Mesothelial cell of epicardium (in vitro differentiated cells): ENCODE results near the gene MPPE1. TPM values are rescaled to one million over a fixed set of nuclear protein-coding genes. Genes with fewer than 3 reads are reported as not detected.

Experiments
- DNase-seq, 2 experiments: peaks; one replicate each; pipeline ENCODE4 v3.0.0; 2021; ENCODE audit warnings: low spot score in 2 of 2; ENCODE audit not compliant: unreplicated experiment in 2 of 2
- H3K27ac Mint-ChIP-seq: 2 replicates; pipeline ENCODE4 v1.8.0; 2021; ENCODE audit warnings: mixed read lengths
- H3K27me3 Mint-ChIP-seq: 2 replicates; pipeline ENCODE4 v1.8.0; 2021; ENCODE audit warnings: low read depth, mixed read lengths
- H3K36me3 Mint-ChIP-seq: 2 replicates; pipeline ENCODE4 v1.8.0; 2021; ENCODE audit warnings: mixed read lengths
- H3K4me1 Mint-ChIP-seq: 2 replicates; pipeline ENCODE4 v1.8.0; 2021; ENCODE audit warnings: mixed read lengths
- H3K4me3 Mint-ChIP-seq: 2 replicates; pipeline ENCODE4 v1.8.0; 2021; ENCODE audit warnings: mild to moderate bottlenecking, moderate library complexity, mixed read lengths
- H3K9me3 Mint-ChIP-seq: 2 replicates; pipeline ENCODE4 v1.8.0; 2021; ENCODE audit warnings: mixed read lengths
- CTCF ChIP-seq: fragments of 200-600 bp; sonication (generic); IDR thresholded peaks from one replicate; pipeline ENCODE4 v1.5.0; 2021; ENCODE audit warnings: antibody characterized with exemption; ENCODE audit not compliant: unreplicated experiment
- total RNA-seq: library from RNA; stranded (reverse); gene quantifications from 3 replicates; pipeline ENCODE4 v1.2.1, GENCODE V29; 2021

MPPE1 gene
- total RNA-seq, 1 donor from 2014 or later: 35.6 TPM

GRCh38 chr18:11850821-11851145 lies 57.3 kb downstream of the MPPE1 start:
- no peak for DNase-seq
- H3K27me3 Mint-ChIP-seq: no peaks in the 10 kb centered on the region
- H3K4me3 Mint-ChIP-seq: peak overlapping the region; percentile 100

GRCh38 chr18:11849841-11850634 lies 58.1 kb downstream of the MPPE1 start:
- peak overlapping the region; percentile 100 for H3K27ac Mint-ChIP-seq

More at GRCh38 chr18:11850821-11851145, 57.3 kb downstream of the MPPE1 start:
- Mint-ChIP-seq H3K27ac (peak overlapping the region; percentile 100), H3K9me3 (no peaks in the 10 kb centered on the region), H3K4me1 (peaks cover 27% of the 10 kb centered on the region), H3K36me3 (no peaks in the 10 kb centered on the region)
- TF ChIP-seq CTCF: no peak

GRCh38 chr18:11849279-11849678 lies 58.8 kb downstream of the MPPE1 start:
- Mint-ChIP-seq H3K36me3 (no peaks in the 10 kb centered on the region), H3K4me3 (no peak overlapping the region), H3K9me3 (no peaks in the 10 kb centered on the region)

More at GRCh38 chr18:11849841-11850634, 58.1 kb downstream of the MPPE1 start:
- Mint-ChIP-seq H3K4me3 (peak overlapping the region; percentile 100), H3K27me3 (no peaks in the 10 kb centered on the region), H3K36me3 (no peaks in the 10 kb centered on the region), H3K9me3 (no peaks in the 10 kb centered on the region), H3K4me1 (peaks cover 27% of the 10 kb centered on the region)
- peak in 1 of 2 experiments; percentile 62 for DNase-seq
- TF ChIP-seq CTCF: no peak

DNA sequence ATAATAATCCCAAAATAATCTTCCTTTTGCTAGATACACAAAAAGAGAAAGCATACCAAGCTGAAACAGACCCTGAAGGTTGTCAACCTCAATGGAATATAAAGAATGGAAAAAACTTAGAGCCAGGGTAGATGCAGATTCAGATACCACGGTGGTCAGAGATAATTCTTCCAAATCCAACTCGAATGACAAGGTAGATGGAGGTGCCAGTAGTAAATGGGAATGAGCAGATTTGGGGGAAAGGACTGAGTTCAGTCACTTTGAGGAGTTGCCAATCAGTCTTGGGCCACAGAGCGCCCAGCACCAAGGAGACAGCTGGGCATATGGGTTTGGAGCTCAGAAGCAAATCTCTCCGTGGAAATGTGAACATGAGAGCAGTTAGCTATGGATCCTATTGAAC lies 60.3 kb downstream of the MPPE1 start:
- Mint-ChIP-seq H3K4me3 (no peak overlapping the region), H3K9me3 (no peaks in the 10 kb centered on the region), H3K4me1 (peaks cover 18% of the 10 kb centered on the region), H3K27ac (no peak overlapping the region), H3K36me3 (no peaks in the 10 kb centered on the region), H3K27me3 (no peaks in the 10 kb centered on the region)
- DNase-seq: no peak
- TF ChIP-seq CTCF: no peak

More at GRCh38 chr18:11849279-11849678, 58.8 kb downstream of the MPPE1 start:
- H3K27ac Mint-ChIP-seq: no peak overlapping the region
- no peak for TF ChIP-seq CTCF
- DNase-seq: no peak
- no peaks in the 10 kb centered on the region for H3K27me3 Mint-ChIP-seq
- peaks cover 27% of the 10 kb centered on the region for H3K4me1 Mint-ChIP-seq

- H3K4me3 Mint-ChIP-seq: no peak overlapping the region
- no peak for TF ChIP-seq CTCF
These were observed 62.5 kb downstream of the MPPE1 start for GRCh38 chr18:11845654-11846053.

More at GRCh38 chr18:11845654-11846053, 62.5 kb downstream of the MPPE1 start:
- Mint-ChIP-seq H3K4me1 (peaks cover 12% of the 10 kb centered on the region), H3K27me3 (no peaks in the 10 kb centered on the region), H3K27ac (no peak overlapping the region), H3K36me3 (no peaks in the 10 kb centered on the region), H3K9me3 (no peaks in the 10 kb centered on the region)
- no peak for DNase-seq
